Measurements from ENCODE around the gene RNF112. TPM values are rescaled to one million over a fixed set of nuclear protein-coding genes. Genes with fewer than 3 reads are reported as not detected.
"Not testable (repeated sequence)": the region's sequence is repeated elsewhere in the genome, so short reads cannot be mapped to it uniquely, and the experiment has no call there.

Gene RNF112
- total RNA-seq, 1 donor from 2014 or later, result 0.67 TPM

- H3K36me3 Mint-ChIP-seq (ENCODE audit: low read depth), result peaks cover 2% of the 10 kb centered on the region
Observed at GRCh38 chr17:19445105-19445504, 34.1 kb downstream of the RNF112 start.

GRCh38 chr17:19446577-19446976 is 35.5 kb downstream of the RNF112 start:
- not testable (repeated sequence) for H3K27me3 Mint-ChIP-seq (ENCODE audit: low read depth); H3K36me3 Mint-ChIP-seq (ENCODE audit: low read depth); H3K4me3 Mint-ChIP-seq (ENCODE audit: unreplicated experiment); DNase-seq (ENCODE audit: low spot score)
- peaks cover 23% of the 10 kb centered on the region for H3K9me3 Mint-ChIP-seq (ENCODE audit: low read depth)
- peak overlapping the region; percentile 95 for H3K27ac Mint-ChIP-seq (ENCODE audit: unreplicated experiment)
- peaks cover 28% of the 10 kb centered on the region for H3K4me1 Mint-ChIP-seq (ENCODE audit: low read depth)

More at GRCh38 chr17:19445105-19445504, 34.1 kb downstream of the RNF112 start:
- TF ChIP-seq CTCF (IDR thresholded peaks at IDR 0.05), result no peak
- no peak for DNase-seq (ENCODE audit: low spot score)
- no peak overlapping the region for H3K4me3 Mint-ChIP-seq (ENCODE audit: unreplicated experiment)
- H3K9me3 Mint-ChIP-seq (ENCODE audit: low read depth), result peaks cover 23% of the 10 kb centered on the region
- peaks cover 4% of the 10 kb centered on the region for H3K27me3 Mint-ChIP-seq (ENCODE audit: low read depth)
- H3K27ac Mint-ChIP-seq (ENCODE audit: unreplicated experiment), result no peak overlapping the region
- peaks cover 28% of the 10 kb centered on the region for H3K4me1 Mint-ChIP-seq (ENCODE audit: low read depth)

DNA sequence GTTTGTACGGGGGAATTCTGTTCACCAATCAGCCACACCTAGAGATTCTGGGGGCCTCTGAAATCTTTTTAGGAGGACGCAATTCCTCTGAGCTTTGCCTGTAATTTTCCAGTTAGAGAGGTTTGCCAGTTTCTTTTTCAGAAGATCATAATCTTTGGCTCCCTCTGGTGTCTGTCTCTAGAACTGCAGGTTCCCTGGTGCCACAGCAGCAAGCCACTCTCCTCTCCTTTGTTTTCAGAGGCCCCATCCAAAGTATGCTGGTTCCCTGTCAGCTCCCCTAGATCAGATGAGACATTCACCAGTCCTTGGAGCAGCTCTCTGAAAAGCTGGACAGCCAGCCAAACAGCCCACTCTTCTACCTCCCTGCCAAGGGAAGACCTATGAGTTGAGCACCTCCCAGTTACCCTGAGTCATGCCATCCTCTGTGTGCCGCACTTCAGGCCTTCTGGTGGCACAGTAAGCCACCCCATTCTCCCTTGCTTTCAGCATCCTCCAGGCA is 36.1 kb downstream of the RNF112 start:
- H3K4me1 Mint-ChIP-seq (ENCODE audit: low read depth), result peaks cover 28% of the 10 kb centered on the region
- no peaks in the 10 kb centered on the region for H3K27me3 Mint-ChIP-seq (ENCODE audit: low read depth)
- DNase-seq (ENCODE audit: low spot score), result no peak
- peak; percentile 98 for TF ChIP-seq CTCF (IDR thresholded peaks at IDR 0.05)
- peaks cover 23% of the 10 kb centered on the region for H3K9me3 Mint-ChIP-seq (ENCODE audit: low read depth)
- peak overlapping the region; percentile 95 for H3K27ac Mint-ChIP-seq (ENCODE audit: unreplicated experiment)
- H3K4me3 Mint-ChIP-seq (ENCODE audit: unreplicated experiment), result no peak overlapping the region
- H3K36me3 Mint-ChIP-seq (ENCODE audit: low read depth), result peaks cover 2% of the 10 kb centered on the region

GRCh38 chr17:19448341-19449268 is 37.6 kb downstream of the RNF112 start:
- H3K27me3 Mint-ChIP-seq (ENCODE audit: low read depth), result no peaks in the 10 kb centered on the region
- no peak for DNase-seq (ENCODE audit: low spot score)
- peak overlapping the region; percentile 95 for H3K27ac Mint-ChIP-seq (ENCODE audit: unreplicated experiment)
- H3K4me3 Mint-ChIP-seq (ENCODE audit: unreplicated experiment), result no peak overlapping the region
- peaks cover 28% of the 10 kb centered on the region for H3K4me1 Mint-ChIP-seq (ENCODE audit: low read depth)
- peaks cover 13% of the 10 kb centered on the region for H3K9me3 Mint-ChIP-seq (ENCODE audit: low read depth)
- no peak for TF ChIP-seq CTCF (IDR thresholded peaks at IDR 0.05)
- peaks cover 2% of the 10 kb centered on the region for H3K36me3 Mint-ChIP-seq (ENCODE audit: low read depth)

DNA sequence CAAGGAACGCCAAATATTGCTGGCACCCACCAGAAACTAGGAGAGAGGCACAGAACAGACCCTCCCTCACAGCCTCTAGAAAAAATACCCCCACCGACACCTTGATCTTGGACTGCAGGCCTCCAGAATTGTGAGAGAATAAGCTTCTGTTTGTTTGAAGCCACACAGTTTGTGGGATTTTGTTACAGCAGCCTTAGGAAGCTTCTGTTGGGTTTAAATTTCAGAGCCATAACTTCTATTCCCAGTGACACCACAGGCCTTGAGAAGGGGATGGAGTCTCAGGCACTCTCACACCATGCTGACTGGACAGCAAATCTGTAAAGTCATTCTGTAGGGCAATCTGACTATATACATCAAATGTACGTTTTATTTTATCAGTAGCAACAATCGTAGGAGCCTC is 38.6 kb downstream of the RNF112 start:
- Mint-ChIP-seq H3K36me3 (ENCODE audit: low read depth) (peaks cover 2% of the 10 kb centered on the region), H3K4me1 (ENCODE audit: low read depth) (peaks cover 28% of the 10 kb centered on the region), H3K4me3 (ENCODE audit: unreplicated experiment) (no peak overlapping the region), H3K9me3 (ENCODE audit: low read depth) (peaks cover 11% of the 10 kb centered on the region), H3K27ac (ENCODE audit: unreplicated experiment) (peak overlapping the region; percentile 95), H3K27me3 (ENCODE audit: low read depth) (no peaks in the 10 kb centered on the region)
- TF ChIP-seq CTCF (IDR thresholded peaks at IDR 0.05), result no peak
- DNase-seq (ENCODE audit: low spot score), result no peak
